H7 (cell line): ENCODE measurements around the gene SMAGP. TPM values are rescaled to one million over a fixed set of nuclear protein-coding genes. Genes with fewer than 3 reads are reported as not detected.
A peak's percentile ranks its signal among the peaks of the same experiment; 100 is the strongest.
"Not testable (repeated sequence)": the region's sequence is repeated elsewhere in the genome, so short reads cannot be mapped to it uniquely, and the experiment has no call there.

ENCODE experiments used
- DNase-seq: peaks from one replicate; pipeline ENCODE4 v3.0.0; 2012
- H3K27me3 ChIP-seq: 2 replicates; pipeline ENCODE4 v1.6.0; 2011; ENCODE audit warnings: mild to moderate bottlenecking, low read length; ENCODE audit not compliant: control insufficient read depth, insufficient read depth
- H3K36me3 ChIP-seq: replicated peaks from 2 replicates; pipeline ENCODE4 v1.5.1; 2011; ENCODE audit warnings: low read length; ENCODE audit not compliant: control insufficient read depth, insufficient read depth
- H3K4me3 ChIP-seq: 2 replicates; pipeline ENCODE4 v1.5.1; 2011; ENCODE audit warnings: low read depth, mild to moderate bottlenecking, control low read depth, low read length, moderate library complexity; ENCODE audit not compliant: insufficient read depth
- total RNA-seq: library from RNA; depleted of rRNA; stranded (reverse); fragments of >200 nt; shearing (Covaris generic); gene quantifications from 2 replicates; pipeline ENCODE4 v1.2.3, GENCODE V29; 2014

The SMAGP gene
- total RNA-seq, 1 experiment from 2014 or later, result 10.1 TPM

DNA sequence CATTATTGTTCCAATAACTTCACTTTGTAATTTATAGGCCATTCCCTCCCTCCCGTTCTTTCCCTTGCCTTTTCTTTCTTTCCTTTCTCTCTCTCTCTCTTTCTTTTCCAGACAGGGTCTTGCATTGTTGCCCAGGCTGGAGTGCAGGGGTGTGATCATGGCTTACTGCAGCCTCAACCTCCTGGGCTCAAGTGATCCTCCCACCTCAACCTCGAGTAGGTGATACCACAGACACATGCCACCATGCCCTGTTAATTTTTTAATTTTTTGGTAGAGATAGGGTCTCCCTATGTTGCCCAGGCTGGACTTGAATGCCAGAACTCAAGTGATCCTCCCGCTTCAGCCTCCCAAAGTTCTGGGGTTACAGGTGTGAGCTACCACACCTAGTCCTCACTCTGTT lies 45.6 kb downstream of the SMAGP start:
- Histone ChIP-seq H3K36me3 (no peaks in the 10 kb centered on the region), H3K4me3 (no peak overlapping the region), H3K27me3 (no peaks in the 10 kb centered on the region)
- DNase-seq, result no peak

DNA sequence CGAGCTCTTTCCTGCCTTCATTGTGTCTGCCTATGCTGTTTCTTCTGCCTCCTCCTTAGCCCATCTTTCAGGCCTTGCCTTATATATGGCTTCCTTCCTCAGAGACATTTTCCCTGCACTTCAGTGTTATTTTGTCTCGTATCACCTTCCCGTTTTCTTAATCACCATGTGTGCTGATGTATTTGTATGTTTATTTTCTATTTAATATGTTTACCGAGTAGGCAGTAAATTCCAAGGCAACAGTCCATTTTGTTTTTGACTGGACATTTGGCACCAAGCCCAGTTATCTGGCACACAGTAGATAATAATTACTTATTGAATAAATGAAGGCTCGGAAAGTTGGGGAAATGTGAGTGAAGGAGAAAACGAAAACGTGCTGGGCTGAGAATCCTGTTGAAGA lies 47.8 kb downstream of the SMAGP start:
- no peaks in the 10 kb centered on the region for H3K27me3 ChIP-seq
- H3K36me3 ChIP-seq, result no peaks in the 10 kb centered on the region
- no peak for DNase-seq
- H3K4me3 ChIP-seq, result no peak overlapping the region

DNA sequence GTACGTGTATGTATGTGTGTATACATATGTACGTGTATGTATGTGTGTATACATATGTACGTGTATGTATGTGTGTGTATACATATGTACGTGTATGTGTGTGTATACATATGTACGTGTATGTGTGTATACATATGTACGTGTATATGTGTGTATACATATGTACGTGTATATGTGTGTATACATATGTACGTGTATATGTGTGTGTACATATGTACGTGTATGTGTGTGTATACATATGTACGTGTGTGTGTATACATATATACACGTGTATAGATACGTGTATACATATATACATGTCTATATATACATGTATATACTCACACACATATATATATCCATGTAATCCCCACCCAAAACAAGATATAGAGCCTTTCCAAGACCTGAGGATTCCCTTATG lies 50.4 kb downstream of the SMAGP start:
- H3K4me3 ChIP-seq, result not testable (repeated sequence)

DNA sequence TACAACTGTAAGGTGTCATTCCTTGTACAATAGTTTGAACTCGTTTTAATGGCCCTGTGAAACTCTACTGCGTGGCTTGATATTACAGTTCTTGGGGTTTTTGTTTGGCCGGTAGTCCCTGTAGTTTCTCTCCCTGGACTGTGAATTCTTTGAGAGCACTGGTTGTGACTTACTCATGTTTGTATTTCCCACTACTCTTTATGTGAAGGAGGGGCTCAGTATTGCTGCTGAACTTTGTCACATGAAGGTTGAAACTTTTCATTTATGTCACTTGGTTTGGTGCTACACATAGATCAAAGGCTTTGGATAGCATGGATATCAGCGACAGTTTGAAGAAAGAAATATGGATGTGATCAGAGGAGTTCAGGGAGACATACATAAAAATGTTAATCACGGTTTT lies 50.9 kb downstream of the SMAGP start:
- no peaks in the 10 kb centered on the region for H3K36me3 ChIP-seq
- H3K4me3 ChIP-seq, result no peak overlapping the region
- DNase-seq, result no peak
- H3K27me3 ChIP-seq, result no peaks in the 10 kb centered on the region

More for the DNA sequence above, 50.4 kb downstream of the SMAGP start:
- H3K36me3 ChIP-seq, H3K27me3 ChIP-seq, DNase-seq: not testable (repeated sequence)

DNA sequence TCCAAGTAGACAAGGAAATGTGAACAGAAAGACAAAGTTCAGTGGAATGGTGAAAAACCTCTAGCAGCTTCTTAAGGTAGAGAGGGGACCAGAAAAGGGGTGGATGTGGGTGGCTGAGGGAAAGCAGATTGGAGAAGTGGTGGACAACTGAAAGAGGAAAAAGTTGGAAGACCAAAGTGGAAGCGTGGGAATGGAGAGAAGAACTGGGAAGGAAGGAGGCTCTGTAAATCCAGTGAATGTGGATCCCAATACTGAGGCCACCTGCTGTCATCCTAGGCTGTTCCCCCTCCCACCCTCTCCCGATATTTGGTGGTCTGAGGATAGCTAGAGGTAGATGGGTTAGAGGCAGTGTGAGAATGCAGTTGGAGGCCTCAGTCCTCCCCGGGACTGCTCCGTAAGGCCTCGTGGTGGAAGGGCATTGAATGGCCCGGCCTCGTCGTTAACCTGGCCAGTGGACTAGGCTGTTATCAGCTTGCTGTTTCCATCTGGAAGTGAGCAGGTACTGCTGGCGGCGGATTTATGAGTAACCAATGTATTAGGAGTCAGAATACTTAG lies 51.5 kb downstream of the SMAGP start:
- peak; percentile 65 for DNase-seq

DNA sequence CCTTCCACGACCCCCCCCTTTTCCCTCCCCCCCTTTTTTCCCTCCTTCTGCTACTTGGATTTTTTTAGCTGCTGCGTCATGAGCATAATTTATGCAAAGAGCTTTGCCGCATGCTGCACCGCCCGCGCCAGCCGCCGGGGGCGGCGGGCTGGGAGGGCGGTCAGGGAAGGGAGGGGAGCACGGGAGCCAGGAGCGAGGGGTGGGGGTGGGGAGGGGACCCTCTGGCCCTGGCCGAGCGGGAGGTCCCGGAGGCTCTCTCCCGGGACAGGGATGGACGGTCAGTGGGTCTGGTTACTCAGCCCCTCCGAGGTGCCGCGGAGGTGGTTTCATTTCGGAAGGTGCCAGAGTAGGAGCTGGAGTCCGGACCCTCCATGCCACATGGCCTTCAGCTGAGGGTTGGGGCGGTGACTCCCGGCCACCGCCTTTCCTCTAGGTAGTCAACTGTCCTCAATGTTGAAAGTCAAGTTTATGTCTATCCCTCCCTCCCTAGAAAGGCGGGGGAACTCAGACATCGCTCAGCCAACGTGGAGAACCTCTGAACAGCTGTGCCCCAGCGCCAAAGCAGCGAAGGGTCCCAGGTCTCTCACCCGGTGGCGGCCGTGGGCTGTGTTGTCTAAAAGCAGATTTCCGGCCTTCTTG lies 52.1 kb downstream of the SMAGP start, which contains the start of gene POU6F1:
POU6F1 (minus strand) TSS at position 95 of the 639 bp plus-strand sequence. CDS start 11,226 bp downstream, outside the sequence.
- peak; percentile 97 for DNase-seq
- Histone ChIP-seq H3K4me3 (peak within 1 kb of the TSS; percentile 61), H3K27me3 (no peaks in the 10 kb centered on the region), H3K36me3 (no peaks in the 10 kb centered on the region)

More for the DNA sequence above, 51.5 kb downstream of the SMAGP start:
- Histone ChIP-seq H3K4me3 (peak overlapping the region; percentile 61), H3K27me3 (no peaks in the 10 kb centered on the region), H3K36me3 (no peaks in the 10 kb centered on the region)

DNA sequence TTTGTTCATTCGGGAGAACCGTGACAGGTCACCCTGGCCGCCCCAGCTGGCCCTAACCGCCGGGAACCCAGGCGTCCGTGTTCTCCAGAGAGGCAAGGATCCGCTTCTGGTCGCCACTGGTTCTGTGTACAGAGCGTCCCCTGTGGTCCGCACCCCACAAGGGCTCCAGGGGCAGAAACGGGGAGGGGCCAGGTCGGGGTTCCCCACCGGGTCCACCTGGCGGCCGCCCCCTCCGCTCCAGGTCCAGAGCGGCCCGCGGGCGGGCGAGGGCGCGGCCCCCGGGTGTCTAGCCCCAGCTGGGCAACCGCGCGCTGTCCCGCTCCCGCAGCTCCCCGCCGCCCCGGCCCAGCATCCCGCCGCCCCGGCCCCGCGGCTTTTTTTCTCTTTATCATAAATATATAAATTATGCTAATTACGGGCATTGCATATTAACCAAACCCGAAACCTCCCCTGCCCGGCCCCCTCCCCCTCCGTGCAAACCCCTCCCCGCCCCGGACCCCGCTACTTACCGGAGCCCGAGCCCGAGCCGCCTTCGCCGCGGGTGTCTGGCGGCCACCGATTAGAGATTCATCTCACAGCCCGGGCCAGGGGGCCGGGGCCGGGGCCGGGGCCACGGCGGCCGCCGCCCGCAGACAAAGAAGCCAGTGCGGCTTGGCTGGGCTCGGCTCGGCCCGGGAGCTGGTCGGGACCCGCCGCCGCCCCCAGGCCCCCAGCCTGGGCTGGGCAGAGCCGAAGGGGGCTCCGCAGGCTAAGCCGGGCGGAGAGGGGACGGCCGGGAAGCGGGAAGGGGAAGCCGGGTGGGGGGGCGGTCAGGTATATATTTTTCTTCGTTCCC lies 52.9 kb downstream of the SMAGP start:
- H3K27me3 ChIP-seq, result no peaks in the 10 kb centered on the region
- no peaks in the 10 kb centered on the region for H3K36me3 ChIP-seq
- peak overlapping the region; percentile 61 for H3K4me3 ChIP-seq
- DNase-seq, result peak; percentile 94

DNA sequence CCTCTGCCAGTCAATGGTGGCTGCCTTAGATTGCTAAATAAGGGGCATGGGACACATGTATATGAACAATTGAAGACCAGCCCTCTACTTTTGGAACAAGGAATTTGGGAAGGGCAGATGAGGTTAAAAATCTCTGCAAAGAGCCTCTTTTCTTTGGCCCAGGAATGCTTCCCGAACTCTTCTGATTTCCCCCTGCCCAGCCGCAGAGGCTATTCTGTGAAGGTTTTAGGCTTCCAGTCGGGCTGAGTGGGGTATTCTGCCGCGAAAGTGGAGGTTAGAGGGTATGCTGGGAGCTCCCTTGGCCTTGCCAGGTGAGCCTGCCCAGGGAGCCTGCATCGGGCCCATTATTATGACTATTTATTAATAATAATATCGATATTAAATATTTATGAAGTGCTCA lies 53.6 kb downstream of the SMAGP start:
- peak; percentile 66 for DNase-seq
- no peaks in the 10 kb centered on the region for H3K36me3 ChIP-seq

DNA sequence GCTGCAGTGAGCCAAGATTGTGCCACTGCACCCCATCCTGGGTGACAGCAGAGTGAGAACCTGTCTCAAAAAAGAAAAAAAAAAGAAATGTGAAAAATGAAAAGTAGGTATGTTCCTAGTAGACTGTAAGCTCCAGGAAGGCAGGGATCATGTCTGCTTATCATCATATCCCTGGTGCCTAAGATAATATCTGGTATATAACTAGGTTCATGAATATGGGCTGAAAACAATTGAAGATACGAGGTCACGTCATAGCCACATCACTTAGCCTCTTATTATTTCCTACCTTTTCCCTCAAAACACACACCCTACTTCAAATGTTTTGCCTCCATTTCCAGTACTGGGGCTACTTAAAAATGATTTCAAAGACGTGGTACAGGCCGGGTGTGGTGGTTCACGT lies 55.3 kb downstream of the SMAGP start:
- Histone ChIP-seq H3K27me3 (no peaks in the 10 kb centered on the region), H3K36me3 (no peaks in the 10 kb centered on the region), H3K4me3 (no peak overlapping the region)
- DNase-seq, result no peak

More for the DNA sequence above, 53.6 kb downstream of the SMAGP start:
- H3K4me3 ChIP-seq, result peak overlapping the region; percentile 61
- H3K27me3 ChIP-seq, result no peaks in the 10 kb centered on the region

DNA sequence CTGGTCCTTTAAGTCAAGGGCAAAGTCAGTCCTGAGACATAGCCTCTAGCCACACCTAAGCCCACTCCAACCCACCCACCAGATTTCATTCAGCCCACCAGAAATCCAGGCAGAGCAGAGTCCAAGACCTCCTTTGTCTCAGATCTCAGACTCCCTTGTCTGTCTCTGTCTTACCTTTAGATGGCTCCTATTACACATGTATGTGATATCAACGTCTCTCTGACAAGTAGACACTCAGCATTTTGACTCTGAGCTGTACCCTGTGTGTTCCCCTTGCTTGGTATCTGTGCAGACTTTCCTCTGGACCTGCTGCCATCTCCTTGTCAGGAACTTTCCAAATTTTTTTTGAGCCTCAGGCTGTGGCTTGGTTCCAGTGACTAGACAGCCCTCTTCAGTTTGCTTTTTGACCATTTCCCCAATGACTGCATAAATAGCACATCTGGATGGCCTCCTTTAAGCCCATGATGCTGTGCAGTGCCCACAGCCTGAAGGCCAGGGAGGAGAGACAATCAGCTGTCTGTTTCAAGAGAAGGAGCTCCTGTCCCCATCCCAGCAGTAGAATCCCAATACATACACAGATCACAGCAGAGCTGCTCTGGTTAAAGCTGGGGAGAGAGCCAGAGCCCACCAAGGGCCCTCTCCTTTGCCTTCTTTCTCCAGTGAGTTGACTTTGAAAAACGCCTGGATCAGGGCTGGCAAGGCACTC lies 59.4 kb downstream of the SMAGP start:
- peak; percentile 8 for DNase-seq
- Histone ChIP-seq H3K4me3 (no peak overlapping the region), H3K36me3 (no peaks in the 10 kb centered on the region), H3K27me3 (no peaks in the 10 kb centered on the region)

DNA sequence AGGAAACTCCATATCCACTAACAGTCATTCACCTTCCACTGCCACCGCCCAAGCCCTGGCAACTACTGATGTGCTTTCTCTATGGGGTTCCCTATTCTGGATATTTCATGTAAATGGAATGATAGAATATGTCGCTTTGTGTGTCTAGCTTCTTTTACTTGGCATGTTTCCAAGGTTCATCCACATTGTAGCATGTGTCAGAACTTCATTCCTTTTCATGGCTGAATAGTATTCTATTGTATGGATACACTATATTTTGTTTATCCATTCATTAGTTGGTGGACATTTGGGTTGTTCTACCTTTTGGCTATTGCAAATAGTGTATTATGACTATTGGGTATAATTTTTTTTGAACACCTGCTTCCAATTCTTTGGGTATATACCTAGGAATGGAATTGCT lies 61.0 kb downstream of the SMAGP start:
- H3K4me3 ChIP-seq, result no peak overlapping the region
- H3K36me3 ChIP-seq, result no peaks in the 10 kb centered on the region
- no peaks in the 10 kb centered on the region for H3K27me3 ChIP-seq
- DNase-seq, result no peak

DNA sequence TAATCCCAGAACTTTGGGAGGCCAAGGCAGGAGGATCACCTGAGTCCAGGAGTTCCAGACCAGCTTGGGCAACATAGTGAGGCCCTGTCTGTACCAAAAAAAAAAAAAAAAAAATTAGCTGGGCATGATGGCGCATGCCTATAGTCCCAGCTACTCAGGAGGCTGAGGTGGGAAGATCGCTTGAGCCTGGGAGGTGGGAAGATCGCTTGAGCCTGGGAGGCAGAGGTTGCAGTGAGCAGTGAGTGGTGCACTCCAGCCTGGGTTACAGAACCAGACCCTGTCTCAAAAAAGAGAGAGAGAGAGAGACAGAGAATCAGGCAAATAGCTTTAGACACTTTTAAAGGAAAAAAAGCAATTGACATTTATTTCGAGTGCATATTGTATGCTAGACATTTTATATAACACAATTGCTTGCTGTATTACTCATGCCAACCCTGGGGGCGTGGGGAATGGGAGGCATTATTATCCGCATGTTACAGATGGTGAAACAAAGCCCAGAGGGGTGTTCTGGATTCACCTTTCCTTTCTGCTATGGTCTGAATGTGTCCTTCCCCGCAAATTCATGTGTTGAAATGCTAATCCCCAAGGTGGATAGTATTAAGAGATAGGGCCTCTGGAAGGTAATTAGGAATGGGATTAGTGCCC lies 62.1 kb downstream of the SMAGP start:
- no peak for DNase-seq
- H3K27me3 ChIP-seq, result no peaks in the 10 kb centered on the region
- H3K36me3 ChIP-seq, result no peaks in the 10 kb centered on the region; the same call in 1 of the 2 replicates
- H3K4me3 ChIP-seq, result no peak overlapping the region

DNA sequence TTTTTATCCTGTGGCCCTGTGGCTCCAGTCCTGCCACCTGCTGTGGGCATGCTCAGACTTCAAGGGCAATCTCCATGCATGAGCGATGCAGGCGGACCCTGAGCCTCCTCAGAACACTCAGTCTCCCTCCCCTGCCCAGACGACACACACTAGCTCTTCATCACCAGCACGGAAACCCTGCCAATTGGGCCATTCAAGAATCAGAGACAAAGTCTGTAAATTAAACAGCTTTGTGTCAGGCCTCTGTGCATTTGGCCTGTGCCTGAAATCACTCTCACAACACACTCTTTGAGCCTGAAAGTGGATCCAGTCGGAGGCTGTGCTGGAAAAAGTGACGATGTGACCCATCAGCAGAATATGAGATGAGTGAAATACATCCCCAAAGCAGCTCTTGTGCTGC lies 64.9 kb downstream of the SMAGP start:
- Histone ChIP-seq H3K4me3 (no peak overlapping the region), H3K27me3 (no peaks in the 10 kb centered on the region), H3K36me3 (no peaks in the 10 kb centered on the region; the same call in 1 of the 2 replicates)

DNA sequence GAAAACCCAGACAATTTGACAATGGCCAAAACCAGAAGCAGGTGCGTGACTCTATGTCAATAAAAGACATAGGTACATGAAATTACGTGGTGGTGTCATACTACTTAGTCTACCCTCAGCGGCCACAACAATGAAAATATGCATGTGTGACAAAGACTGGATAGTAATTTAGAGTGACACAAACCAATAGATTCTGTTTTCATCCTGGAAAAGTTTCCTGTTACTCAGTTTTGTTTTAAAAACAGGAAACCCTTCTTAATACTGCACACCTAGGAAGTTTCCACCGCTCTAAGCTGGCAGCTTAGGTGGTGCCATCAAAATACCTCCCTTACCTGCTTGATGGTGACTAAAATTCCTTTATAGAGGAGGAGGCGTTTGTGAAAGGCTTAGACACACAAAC lies 67.5 kb downstream of the SMAGP start:
- Histone ChIP-seq H3K36me3 (no peaks in the 10 kb centered on the region; the same call in 1 of the 2 replicates), H3K27me3 (no peaks in the 10 kb centered on the region), H3K4me3 (no peak overlapping the region)
- DNase-seq, result no peak

More for the DNA sequence above, 64.9 kb downstream of the SMAGP start:
- DNase-seq, result no peak
